Nephron progenitor cell (in vitro differentiated cells): ENCODE data around the gene TNIP1.

Source experiments
- DNase-seq: peaks from one replicate; pipeline ENCODE4 v3.0.0; 2021
- H3K27ac Mint-ChIP-seq: 2 replicates; pipeline ENCODE4 v1.8.0; 2021; ENCODE audit warnings: mild to moderate bottlenecking, moderate library complexity, mixed read lengths
- H3K27me3 Mint-ChIP-seq: 2 replicates; pipeline ENCODE4 v1.8.0; 2021; ENCODE audit warnings: mild to moderate bottlenecking, low read depth, mixed read lengths; ENCODE audit not compliant: poor library complexity
- H3K36me3 Mint-ChIP-seq: 2 replicates; pipeline ENCODE4 v1.8.0; 2021; ENCODE audit warnings: low read depth, mixed read lengths
- H3K4me1 Mint-ChIP-seq: 2 replicates; pipeline ENCODE4 v1.8.0; 2021; ENCODE audit warnings: mixed read lengths
- H3K4me3 Mint-ChIP-seq: 2 replicates; pipeline ENCODE4 v1.8.0; 2021; ENCODE audit warnings: mild to moderate bottlenecking, moderate library complexity, mixed read lengths
- H3K9me3 Mint-ChIP-seq: 2 replicates; pipeline ENCODE4 v1.8.0; 2021; ENCODE audit warnings: mild to moderate bottlenecking, moderate library complexity, mixed read lengths
- TF ChIP-seq, protein P1 (sequence below): fragments of 200-600 bp; sonication (generic); IDR thresholded peaks from 2 replicates; pipeline ENCODE4 v1.5.0; 2021; ENCODE audit warnings: antibody characterized with exemption

TNIP1 gene

DNA sequence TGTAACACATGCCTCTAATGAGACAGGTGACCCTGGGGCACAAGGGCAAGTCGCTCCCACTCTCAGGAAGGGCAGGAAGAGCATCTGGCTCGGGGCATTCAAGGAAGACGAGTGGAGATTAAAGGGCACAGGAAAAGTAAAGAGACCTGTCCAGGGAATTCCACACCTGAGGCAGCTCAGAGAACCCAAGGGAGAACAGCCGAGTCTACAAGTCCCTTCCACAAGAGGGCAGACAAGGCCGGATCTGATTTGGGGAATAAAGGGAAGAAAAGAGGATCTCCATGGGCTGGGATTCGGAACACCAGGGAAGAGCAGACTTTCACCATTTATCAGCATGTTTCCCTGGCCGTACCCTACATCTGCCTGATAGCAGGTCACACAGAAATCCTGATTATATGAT is 32.3 kb downstream of the TNIP1 start:
- Mint-ChIP-seq H3K36me3 (peaks cover 62% of the 10 kb centered on the region), H3K4me1 (peaks cover 5% of the 10 kb centered on the region), H3K27me3 (peaks cover 4% of the 10 kb centered on the region), H3K27ac (no peak overlapping the region), H3K4me3 (no peak overlapping the region), H3K9me3 (no peaks in the 10 kb centered on the region)
- TF ChIP-seq, protein P1, sequence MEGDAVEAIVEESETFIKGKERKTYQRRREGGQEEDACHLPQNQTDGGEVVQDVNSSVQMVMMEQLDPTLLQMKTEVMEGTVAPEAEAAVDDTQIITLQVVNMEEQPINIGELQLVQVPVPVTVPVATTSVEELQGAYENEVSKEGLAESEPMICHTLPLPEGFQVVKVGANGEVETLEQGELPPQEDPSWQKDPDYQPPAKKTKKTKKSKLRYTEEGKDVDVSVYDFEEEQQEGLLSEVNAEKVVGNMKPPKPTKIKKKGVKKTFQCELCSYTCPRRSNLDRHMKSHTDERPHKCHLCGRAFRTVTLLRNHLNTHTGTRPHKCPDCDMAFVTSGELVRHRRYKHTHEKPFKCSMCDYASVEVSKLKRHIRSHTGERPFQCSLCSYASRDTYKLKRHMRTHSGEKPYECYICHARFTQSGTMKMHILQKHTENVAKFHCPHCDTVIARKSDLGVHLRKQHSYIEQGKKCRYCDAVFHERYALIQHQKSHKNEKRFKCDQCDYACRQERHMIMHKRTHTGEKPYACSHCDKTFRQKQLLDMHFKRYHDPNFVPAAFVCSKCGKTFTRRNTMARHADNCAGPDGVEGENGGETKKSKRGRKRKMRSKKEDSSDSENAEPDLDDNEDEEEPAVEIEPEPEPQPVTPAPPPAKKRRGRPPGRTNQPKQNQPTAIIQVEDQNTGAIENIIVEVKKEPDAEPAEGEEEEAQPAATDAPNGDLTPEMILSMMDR: no peak
- DNase-seq: no peak

DNA sequence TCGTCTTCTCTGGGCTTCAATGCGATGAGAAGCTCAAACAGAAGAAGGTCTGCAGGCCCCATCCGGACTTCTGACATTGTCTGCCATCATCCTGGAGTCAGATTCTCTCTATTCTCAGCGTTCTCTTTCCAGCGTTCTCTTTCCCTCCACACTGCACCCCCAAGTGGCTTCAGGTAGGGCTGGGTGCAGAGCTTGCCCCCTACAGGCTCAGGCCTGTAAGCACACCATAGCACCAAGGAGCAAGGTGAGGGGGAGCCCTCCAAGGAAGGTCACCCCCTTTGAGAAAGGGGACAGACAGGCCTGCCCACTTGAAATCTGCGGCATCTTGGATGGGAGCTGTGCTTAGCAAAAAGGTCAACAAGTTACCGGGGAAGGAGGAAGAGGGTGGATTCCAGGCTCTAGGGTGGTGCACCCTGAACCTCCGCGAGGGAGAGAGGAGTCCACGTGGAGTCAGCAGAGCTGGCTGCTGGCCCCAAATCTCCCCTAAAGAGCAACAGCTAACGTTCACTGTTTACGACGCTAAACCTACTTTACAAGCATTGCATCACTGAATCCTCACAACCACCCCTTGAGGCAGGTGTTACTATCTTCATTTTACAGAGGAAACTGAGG is 32.9 kb downstream of the TNIP1 start:
- H3K27me3 Mint-ChIP-seq: peaks cover 4% of the 10 kb centered on the region
- H3K9me3 Mint-ChIP-seq: no peaks in the 10 kb centered on the region
- peak; percentile 26 for DNase-seq
- H3K27ac Mint-ChIP-seq: no peak overlapping the region
- no peak overlapping the region for H3K4me3 Mint-ChIP-seq
- peaks cover 65% of the 10 kb centered on the region for H3K36me3 Mint-ChIP-seq
- TF ChIP-seq, protein P1: peak; percentile 61
- H3K4me1 Mint-ChIP-seq: peaks cover 6% of the 10 kb centered on the region

DNA sequence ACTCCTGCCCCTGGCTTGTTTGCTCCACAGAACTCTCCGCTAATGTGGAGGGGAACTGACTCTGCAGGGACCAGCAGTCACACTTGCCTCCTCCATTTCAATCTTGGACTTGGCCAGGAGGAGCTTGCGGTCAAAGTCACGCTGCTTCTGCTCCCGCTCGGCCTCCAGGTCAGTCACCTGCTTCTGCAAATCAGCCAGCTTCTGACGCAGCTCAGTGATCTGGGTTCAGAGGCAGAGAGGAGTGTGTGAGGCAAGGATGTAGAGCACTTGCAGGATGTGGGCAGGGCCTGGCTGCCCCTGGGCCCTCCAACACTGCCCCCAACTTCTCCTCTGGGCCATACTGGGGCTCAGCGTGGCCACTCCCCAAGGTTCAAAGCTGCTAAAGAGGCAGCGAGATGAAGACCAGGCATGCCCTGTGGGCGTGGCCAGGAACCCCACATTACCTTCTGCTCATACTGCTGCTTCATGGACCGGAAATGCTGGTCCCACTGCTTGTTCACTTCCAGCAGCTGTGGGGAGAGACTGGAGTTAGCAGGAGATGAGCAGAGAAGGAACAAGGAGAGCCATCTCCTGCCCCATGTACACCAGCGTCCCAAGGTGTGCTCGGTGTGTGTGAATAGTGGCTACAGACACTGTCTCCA is 38.3 kb downstream of the TNIP1 start:
- Mint-ChIP-seq H3K9me3 (no peaks in the 10 kb centered on the region), H3K4me3 (no peak overlapping the region), H3K27me3 (no peaks in the 10 kb centered on the region), H3K4me1 (peaks cover 22% of the 10 kb centered on the region), H3K36me3 (peaks cover 56% of the 10 kb centered on the region), H3K27ac (peak overlapping the region; percentile 16)
- DNase-seq: no peak
- TF ChIP-seq, protein P1: no peak

DNA sequence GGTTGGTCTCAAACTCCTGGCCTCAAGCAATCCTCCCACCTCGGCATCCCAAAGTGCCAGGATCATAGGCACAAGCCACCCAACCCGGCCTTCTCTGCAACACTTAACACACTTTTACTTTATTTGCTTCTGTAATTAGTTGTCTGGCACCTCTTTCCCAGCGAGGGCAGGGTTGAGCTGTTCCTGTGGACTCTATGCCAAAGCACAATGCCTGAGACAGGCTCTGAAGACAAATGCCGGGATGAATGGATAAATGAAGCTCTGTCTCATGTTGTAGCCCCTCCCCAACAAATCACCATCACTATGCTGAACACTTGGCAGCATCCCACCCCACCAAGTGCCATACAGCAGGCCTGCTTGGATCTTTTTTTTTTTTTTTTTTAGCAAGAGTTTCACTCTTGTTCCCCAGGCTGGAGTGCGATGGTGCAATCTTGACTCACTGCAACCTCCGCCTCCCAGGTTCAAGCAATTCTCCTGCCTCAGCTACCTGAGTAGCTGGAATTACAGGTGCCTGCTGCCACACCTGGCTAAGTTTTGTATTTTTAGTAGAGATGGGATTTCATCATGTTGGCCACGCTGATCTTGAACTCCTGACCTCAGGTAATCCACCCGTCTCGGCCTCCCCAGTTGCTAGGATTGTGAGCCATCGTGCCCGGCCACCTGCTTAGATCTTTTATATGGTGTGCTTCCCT is 39.1 kb downstream of the TNIP1 start:
- no peaks in the 10 kb centered on the region for H3K27me3 Mint-ChIP-seq
- H3K27ac Mint-ChIP-seq: no peak overlapping the region
- H3K36me3 Mint-ChIP-seq: peaks cover 57% of the 10 kb centered on the region
- H3K9me3 Mint-ChIP-seq: no peaks in the 10 kb centered on the region
- DNase-seq: no peak
- H3K4me3 Mint-ChIP-seq: no peak overlapping the region
- peaks cover 27% of the 10 kb centered on the region for H3K4me1 Mint-ChIP-seq
- TF ChIP-seq, protein P1: no peak

DNA sequence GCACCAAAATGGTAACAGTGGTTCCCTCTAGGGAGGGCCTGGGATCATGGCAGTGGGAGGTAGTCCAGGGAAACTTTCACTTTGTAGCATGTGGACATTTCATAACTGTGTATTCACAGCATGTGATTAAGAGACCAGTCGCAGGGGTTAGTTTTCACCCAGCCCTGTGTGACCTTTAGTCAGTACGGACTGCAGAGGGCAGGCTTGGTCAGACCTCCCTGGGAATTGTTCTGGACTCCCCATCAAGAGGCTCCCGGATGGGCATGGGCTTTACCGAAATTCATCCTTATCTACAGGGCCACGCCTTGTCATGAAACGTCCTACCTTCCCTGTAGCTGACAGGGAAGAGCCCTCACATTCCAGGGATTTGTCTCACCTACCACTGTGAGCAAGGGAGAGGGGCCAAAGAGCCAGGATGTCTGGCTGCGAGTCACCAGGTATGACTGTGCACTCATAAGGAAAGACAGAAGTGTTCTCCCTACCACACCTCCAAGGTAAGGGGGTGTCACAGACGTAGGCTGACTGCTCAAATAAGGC is 40.6 kb downstream of the TNIP1 start:
- Mint-ChIP-seq H3K36me3 (peaks cover 51% of the 10 kb centered on the region), H3K4me1 (peaks cover 29% of the 10 kb centered on the region), H3K9me3 (no peaks in the 10 kb centered on the region), H3K27ac (no peak overlapping the region), H3K27me3 (no peaks in the 10 kb centered on the region), H3K4me3 (no peak overlapping the region)
- no peak for DNase-seq
- TF ChIP-seq, protein P1: no peak
